ENCODE measurements around the gene CARS1.
"Not testable (repeated sequence)": the region's sequence is repeated elsewhere in the genome, so short reads cannot be mapped to it uniquely, and the experiment has no call there.

Gene CARS1

GRCh38 chr11:3063432-3063831, 6.2 kb upstream of the CARS1 start:
- DNase-seq (ENCODE audit: low read depth in 2 of 2) = not testable (repeated sequence)

DNA sequence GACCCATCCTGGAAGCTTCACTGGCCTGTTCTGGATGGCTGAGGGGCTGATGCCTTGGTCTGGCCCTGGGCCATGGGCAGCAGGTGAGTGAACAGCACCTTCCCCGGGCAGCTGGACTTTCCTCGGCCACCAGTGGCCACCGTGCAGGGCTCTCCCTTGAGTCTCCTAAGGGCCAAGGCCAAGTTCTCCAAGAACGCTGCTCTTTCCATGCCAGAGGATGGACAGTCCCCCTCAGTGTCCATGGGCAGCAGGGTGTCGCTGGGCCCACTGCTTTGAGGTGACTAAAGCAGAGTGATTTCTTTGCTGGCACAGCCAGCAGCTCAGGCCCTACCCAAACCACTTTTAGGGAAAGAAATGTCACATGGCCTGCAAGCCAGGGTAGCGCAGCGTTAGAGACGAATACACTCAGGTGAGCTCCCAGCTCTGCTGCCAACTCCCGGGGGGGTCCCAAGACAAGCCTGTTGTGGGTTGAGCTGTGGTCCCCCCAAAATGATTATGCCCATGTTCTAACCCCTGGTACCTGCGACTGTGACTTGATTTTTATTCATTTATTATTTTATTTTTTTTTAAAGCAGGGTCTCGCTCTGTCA, 3.3 kb upstream of the CARS1 start:
- DNase-seq (ENCODE audit: low read depth in 2 of 2) = no peak

GRCh38 chr11:3058753-3059664, 1.8 kb upstream of the CARS1 start:
- DNase-seq (ENCODE audit: low read depth in 2 of 2) = peak in 1 of 2 experiments; percentile 7

DNA sequence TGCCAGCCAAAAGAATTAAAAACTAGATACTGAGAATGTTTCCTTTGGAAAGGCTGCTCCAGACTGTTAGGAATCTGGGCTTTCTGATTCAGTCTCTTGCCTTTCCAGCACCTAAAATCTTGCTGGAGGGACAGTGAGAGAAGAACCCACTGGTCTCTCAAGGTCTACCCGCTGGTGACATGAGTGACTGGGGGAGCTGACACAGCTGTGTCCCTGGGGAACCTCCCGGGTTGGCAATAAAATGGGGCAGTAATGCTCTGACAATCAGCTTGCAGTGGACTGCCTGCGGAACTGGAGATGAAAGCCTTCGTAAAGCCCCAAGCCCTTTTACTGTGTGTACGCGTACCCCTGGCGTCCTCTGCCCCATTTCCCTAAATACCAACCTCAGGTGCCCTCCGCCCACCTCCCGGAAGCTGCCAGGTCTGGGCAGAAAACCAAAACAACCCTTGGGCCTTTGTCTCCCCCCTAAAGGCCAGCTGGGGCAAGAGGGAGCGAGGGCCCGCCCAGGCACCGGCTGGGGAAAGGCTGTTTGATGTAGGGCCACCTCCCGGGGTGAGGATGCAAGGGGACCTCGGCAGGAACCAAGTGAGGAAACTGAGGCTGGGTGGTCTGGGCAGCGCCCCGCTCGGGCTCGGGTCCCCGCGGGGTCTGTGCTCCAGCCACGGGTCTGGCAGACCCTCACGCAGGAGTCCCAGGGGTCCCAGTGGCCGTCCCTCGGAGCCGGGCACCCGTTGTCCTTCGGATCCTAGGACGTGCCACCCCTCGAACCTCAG, 741 bp downstream of the CARS1 start:
- DNase-seq (ENCODE audit: low read depth in 2 of 2) = no peak

- DNase-seq (ENCODE audit: low read depth in 2 of 2) = no peak
Measured at GRCh38 chr11:3055891-3056290, 1.3 kb downstream of the CARS1 start.

DNA sequence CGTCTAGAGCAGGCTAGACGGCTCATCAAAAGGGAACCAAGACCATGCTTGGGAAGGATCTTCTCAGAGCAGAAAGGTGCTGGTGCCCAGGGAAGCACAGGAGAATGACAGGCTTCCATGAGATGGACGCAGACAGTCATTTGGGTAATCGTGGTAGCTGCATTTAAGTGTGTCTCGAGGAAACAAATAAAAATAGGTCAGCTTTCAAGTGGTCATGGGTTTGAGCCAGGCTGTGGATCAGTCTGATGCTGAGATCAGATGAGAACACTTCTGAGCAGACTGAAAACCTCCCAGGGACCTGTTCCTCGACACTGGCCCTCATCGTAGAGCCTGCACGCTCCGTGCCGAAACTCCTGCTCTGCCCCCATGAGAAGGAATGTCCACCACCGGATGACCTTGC, 4.7 kb downstream of the CARS1 start:
- DNase-seq (ENCODE audit: low read depth in 2 of 2) = no peak

- DNase-seq (ENCODE audit: low read depth in 2 of 2) = no peak
Measured at GRCh38 chr11:3052109-3052479, 5.1 kb downstream of the CARS1 start.

- DNase-seq (ENCODE audit: low read depth in 2 of 2) = no peak
Measured at GRCh38 chr11:3051196-3052108, 5.8 kb downstream of the CARS1 start.

DNA sequence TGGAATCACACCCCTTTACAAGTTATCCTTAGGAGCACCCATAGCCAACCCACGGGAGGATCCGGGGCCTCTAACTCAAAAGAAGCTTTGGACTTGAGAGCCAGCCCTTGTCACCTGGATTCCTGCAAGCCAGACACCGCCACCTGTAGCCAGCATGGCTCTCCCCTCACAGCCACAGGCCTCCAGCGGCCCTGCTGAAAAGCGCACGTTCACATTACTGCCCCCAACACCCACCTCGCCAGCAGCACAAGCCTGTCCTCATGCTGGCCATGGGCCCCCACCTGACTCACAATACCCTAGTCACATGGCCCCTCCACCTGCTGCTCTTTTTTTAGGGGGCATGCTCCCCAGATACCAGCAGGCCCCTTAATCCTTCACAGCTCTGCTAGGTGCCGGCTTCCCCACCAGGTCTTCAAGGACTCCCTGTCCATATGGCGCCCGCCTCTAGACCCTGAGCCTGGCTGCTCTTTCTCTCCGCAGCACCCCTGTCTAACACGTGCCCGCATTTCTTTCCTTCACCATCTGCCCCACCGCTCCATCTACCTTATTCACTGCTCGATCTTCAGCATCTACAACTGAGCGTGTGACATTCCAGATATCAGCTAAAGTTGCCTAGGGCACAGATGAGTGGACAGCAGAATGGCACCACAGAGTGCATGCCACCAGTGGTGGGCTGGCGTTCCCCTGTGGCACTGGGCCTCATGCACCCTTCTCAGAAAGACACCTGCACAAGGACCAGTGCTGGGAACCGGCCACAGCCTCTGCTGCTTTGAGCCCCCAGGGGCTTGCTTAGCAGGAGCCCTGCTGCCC, 6.6 kb downstream of the CARS1 start:
- DNase-seq (ENCODE audit: low read depth in 2 of 2) = no peak

GRCh38 chr11:3049430-3050243, 7.6 kb downstream of the CARS1 start:
- peak; percentile 80 to 82 for DNase-seq (ENCODE audit: low read depth in 2 of 2)

- DNase-seq (ENCODE audit: low read depth in 2 of 2) = no peak
Measured at GRCh38 chr11:3047637-3048036, 9.6 kb downstream of the CARS1 start.

- DNase-seq (ENCODE audit: low read depth in 2 of 2) = no peak
Measured at GRCh38 chr11:3046641-3047040, 10.6 kb downstream of the CARS1 start.

GRCh38 chr11:3046190-3046589, 11.0 kb downstream of the CARS1 start:
- DNase-seq (ENCODE audit: low read depth in 2 of 2) = no peak

- no peak for DNase-seq (ENCODE audit: low read depth in 2 of 2)
Measured at GRCh38 chr11:3044915-3045314, 12.3 kb downstream of the CARS1 start.

DNA sequence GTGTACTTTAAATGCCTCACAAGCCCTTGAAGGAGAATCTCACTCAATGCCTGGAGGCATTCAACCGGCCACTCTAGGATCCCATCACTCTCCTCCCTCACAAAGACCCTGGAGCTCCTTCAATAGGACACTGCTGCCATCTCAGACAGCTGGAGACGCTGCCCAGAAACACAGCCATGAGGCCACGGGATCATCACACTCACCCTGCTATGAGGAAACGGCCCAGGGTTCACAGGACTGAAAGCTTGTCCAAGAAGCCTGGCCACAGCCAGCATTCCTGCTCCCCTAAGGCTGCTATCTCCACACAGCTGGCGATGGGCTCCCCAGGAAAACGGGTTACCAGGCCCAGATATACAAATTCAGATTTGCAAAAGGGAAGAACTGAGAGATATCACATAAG, 13.2 kb downstream of the CARS1 start:
- no peak for DNase-seq (ENCODE audit: low read depth in 2 of 2)

DNA sequence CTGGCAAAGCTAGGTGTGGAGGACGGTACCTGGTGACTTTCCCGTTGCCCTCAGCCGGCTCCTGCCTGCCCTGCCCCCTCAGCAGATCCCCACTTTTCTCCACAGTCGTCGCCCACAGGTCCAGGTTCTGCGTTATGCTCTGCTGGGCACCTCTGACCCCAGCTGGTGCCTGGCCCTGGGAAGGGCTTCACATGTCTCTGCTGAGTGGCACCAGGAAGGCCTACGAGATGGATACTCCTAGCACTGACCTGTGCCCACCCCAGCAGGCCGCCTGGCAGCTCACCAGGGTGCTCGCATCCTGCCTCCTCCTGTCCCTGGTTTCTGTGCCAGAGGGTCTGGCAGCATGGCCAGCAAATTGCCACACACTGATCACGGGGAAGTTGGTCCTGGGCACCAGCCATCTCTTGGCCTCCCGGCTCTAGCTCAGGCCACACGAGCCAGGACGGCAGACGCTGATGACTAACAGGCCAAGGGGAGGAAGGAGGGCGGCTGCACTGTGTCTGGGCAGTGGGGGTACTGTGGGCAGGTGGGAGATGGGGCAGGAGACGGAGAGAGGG, 13.8 kb downstream of the CARS1 start:
- DNase-seq (ENCODE audit: low read depth in 2 of 2) = no peak

DNA sequence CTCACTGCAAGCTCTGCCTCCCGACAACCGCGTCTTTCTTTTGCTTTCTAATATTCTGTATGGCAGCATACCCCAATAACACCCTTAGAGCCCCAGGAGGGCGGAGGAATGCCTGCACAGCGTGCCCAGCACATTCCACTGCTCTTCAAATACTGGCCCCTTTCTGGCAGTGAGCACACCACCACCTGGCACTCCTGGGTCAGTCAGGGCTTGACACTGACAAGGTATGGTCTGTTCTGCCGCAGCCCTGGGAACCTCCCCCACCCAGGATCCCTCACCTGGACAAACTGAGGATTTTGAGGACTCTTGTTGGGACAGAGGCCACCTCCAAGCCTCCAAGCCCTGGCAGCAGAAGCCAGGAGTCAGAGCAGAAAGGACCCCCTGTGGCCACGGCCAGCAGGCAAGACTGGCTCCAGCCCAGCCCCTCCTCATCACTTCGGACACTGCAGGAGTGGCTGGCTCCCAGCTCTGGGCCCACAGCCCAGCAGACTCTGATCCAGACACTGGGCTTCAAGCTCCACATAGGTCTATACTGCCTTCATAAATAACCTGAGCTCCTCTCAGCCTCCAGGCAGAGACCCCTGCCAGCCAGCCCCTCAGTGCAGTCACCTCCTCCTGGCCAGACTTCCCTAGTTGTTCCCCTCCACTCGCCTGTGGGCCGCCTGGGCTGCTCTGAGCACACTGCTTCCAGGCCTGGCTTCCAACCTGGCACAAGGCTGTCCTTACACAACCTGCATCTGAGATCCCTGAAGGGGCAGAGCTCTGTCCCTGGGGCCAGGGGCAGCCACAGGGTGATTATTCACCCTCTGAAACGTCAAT, 14.5 kb downstream of the CARS1 start:
- DNase-seq (ENCODE audit: low read depth in 2 of 2) = no peak

DNA sequence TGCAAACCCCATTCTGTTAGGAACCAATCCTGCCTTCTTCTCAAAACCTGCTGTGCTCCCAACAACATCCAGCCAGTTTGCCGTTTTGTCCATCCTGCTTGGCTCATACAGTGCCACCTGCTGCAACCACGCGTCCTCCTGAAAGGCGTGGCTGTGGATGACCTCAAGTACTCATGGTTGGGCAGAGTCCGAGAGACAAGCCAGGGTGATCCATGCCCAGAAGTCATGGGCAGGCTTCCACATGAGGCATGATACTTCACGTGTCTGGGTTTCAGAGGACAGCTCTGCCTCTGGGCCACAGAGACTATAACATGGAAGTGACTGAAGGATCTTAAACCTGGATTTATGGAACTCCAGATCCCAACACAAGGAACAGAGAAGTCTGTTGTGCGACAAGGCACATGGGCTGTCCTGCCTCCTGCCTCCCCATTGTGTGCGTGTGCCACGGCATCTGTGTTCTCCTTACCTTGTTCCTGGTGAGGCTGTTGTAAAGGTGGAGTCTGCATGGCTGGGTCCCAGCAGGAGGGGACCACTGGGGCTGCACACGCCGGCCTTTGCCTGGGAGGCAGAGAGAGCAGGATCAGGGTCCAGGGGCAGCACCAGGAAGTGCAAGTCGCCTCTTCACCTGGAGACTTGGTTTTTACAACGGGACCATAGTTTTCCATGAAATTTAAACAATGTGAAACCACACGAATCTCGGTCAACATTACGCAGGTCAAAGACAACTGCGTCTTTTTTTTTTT, 15.4 kb downstream of the CARS1 start:
- no peak for DNase-seq (ENCODE audit: low read depth in 2 of 2)

Measured in fibroblast of skin of left quadriceps (primary cell).